Activated T-cell treated with anti-CD3 and anti-CD28 coated beads, Interleukin-2, amount 50 U/mL, for 72 hours (primary cell): Measurements from ENCODE around the gene ASCC2. TPM values are rescaled to one million over a fixed set of nuclear protein-coding genes. Genes with fewer than 3 reads are reported as not detected.

Experiments
- ATAC-seq, 2 donors: fragments of 150-1000 bp; cut with Tn5 transposase; replicated peaks in 1 of 2; 2 replicates each; pipeline ENCODE4 v1.10.0; 2021; ENCODE audit warnings: moderate library complexity in 2 of 2, mild to moderate bottlenecking in 1 of 2
- DNase-seq, 2 donors: peaks; one replicate each; pipeline ENCODE4 v3.0.0; 2021 to 2022; ENCODE audit warnings: mixed read lengths in 1 of 2
- H3K27ac Mint-ChIP-seq: one replicate; pipeline ENCODE4 v1.8.0; 2022; ENCODE audit warnings: mild to moderate bottlenecking, moderate library complexity, mixed read lengths
- H3K27me3 Mint-ChIP-seq: one replicate; pipeline ENCODE4 v1.8.0; 2022; ENCODE audit warnings: low read depth, mixed read lengths
- H3K36me3 Mint-ChIP-seq, 2 donors: one replicate each; pipeline ENCODE4 v1.8.0; 2022; ENCODE audit warnings: mixed read lengths in 2 of 2, mild to moderate bottlenecking in 1 of 2; ENCODE audit not compliant: insufficient read depth in 2 of 2
- H3K4me1 Mint-ChIP-seq: one replicate; pipeline ENCODE4 v1.8.0; 2022; ENCODE audit warnings: low read depth, mixed read lengths
- H3K4me3 Mint-ChIP-seq, 2 donors: one replicate each; pipeline ENCODE4 v1.8.0; 2022; ENCODE audit warnings: mild to moderate bottlenecking in 2 of 2, mixed read lengths in 2 of 2, moderate library complexity in 2 of 2
- H3K9me3 Mint-ChIP-seq, 2 donors: one replicate each; pipeline ENCODE4 v1.8.0; 2022; ENCODE audit warnings: mixed read lengths in 2 of 2
- total RNA-seq, 2 donors: library from RNA; stranded (reverse); gene quantifications; one replicate each; pipeline ENCODE4 v1.2.3, GENCODE V29; 2022

Gene ASCC2
- total RNA-seq, 2 donors from 2014 or later, result 77.7 to 81.7 TPM

DNA sequence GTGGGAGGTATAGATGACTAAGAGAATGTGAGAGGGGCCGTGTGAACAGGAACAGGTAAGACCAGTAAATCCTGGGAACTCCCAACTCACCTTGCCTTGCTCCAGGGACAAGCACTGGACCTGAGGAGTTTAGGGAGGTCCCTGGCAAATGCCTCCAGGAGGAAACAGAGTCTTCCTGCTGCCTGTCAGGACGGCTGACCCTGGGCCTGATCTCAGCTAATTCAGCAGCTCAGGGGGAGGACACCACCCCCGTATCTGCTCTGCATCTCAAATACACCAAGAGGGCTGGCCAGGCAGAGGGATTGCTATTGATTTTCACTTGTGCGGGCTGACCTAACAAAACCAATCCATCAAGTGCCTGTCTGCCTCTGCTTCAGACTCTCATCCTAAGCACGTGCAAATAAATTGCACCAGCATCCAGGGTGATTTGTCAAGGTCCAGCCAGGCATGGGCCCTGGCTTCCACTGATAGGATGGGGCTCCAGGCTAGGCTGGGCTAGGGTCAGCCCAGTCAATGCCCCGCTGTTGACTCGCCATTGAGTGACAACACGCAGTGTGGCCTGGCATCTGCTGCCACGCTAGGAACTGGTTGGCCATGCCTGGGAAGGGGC lies 50.6 kb downstream of the ASCC2 start:
- no peak overlapping the region for H3K27ac Mint-ChIP-seq
- H3K4me1 Mint-ChIP-seq, result no peaks in the 10 kb centered on the region
- no peaks in the 10 kb centered on the region for H3K9me3 Mint-ChIP-seq
- DNase-seq, result no peak
- no peak overlapping the region for H3K4me3 Mint-ChIP-seq
- ATAC-seq, result no peak
- peaks cover 0 to 6% of the 10 kb centered on the region in 2 donors for H3K36me3 Mint-ChIP-seq
- no peaks in the 10 kb centered on the region for H3K27me3 Mint-ChIP-seq

DNA sequence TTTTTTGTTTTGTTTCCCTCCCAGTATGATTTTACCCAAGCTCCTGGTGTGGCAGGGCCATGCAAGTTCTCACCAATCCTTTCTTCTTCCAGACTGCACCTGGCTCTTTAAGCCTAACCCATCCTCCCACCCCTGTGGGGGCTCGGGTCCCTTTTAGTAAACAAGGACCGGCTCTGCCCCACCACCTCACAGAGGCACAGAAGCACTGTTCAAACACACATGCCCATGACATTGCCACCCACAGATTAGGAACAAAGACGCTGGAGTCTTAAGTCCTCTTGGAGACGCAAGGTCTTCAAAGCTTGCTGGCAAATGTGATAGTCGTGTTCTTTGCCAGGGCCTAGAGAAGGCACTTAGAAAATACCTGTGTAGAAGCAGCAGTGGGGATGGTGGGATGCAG lies 52.0 kb downstream of the ASCC2 start:
- Mint-ChIP-seq H3K9me3 (no peaks in the 10 kb centered on the region), H3K4me1 (no peaks in the 10 kb centered on the region), H3K36me3 (peaks cover 0 to 3% of the 10 kb centered on the region in 2 donors), H3K4me3 (no peak overlapping the region), H3K27me3 (no peaks in the 10 kb centered on the region), H3K27ac (no peak overlapping the region)
- no peak for DNase-seq
- no peak for ATAC-seq

DNA sequence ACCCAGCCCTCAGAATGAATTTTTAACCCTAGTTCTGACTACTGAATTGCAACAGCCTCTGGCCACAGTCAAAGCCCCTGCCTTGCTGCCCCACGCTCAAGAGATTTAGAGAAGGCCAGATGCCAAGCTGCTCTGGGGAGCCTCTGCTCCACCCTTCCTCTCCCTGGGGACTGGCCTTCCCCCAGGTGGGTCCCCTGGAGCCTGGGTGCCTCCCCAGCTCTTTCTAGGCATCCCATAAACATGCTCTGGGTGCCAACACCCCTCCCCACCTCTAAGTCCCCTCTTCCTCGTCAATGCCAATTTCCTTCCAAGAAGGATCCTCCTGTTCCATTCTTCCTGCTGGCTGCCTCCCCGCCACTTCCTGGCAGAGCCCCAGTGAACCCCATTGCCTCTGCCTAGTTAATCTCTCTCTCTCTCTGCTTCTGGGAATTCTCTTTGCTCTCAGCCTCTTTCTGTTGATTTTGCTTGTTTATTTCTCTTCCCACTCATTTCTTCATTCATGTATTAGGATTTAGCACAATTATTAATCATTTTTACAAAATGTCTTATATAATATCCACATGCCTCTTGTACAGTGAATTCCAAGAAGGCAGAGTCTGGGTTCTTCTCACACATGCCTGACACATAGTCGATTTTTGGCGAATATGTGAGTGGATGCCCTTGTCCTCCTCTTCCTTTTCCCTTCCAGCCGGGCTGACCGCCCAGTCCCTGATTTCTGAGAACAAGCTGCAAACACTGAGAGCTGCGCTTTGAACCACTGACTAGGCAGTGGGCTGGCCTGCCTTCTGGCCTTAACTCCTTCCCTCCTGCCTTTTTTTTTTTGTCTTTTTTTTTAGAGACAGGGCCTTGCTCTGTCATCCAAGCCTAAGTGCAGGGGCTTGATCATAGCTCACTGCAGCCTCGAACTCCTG lies 53.4 kb downstream of the ASCC2 start:
- Mint-ChIP-seq H3K4me3 (no peak overlapping the region), H3K36me3 (peaks cover 0 to 3% of the 10 kb centered on the region in 2 donors), H3K27ac (no peak overlapping the region), H3K27me3 (no peaks in the 10 kb centered on the region), H3K9me3 (no peaks in the 10 kb centered on the region), H3K4me1 (no peaks in the 10 kb centered on the region)
- DNase-seq (no peak), ATAC-seq (no peak)

DNA sequence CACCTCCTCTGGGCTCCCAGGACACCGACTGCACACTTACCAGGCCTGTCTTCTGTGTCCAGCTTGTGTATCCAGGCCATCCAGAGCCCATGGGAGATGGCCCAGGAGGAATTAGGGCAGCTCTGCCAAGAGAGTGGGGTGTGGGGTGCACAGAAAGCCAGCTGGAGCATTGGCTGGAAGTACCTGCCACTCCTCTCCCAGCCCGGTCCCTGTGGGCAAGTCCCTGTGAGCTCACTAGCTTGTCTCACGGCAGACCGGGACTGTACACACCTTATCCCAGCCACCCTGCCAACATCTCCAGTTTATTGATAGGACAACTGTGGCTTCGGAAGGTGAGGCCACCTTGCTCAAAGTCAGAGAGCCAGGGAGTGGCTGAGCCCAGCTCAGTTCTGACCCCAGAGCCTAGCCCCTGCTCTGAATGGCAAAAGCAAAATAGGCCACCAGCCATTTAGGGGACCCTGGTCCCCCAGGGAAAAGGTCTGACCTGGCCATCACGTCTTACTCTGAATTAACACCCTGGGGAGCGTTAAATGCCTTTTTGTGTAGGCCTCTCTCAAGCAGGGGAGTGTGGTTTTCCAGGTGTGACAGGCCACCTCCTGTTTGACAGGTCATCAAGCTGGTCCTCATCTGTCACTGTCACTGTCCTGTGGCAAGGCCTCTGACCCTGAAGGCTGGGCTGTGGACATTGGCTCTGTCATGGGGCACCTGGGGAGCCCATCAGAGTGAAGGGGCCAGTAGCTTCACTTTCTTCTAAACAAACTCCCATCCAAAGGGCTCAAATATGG lies 55.8 kb downstream of the ASCC2 start:
- ATAC-seq (no peak), DNase-seq (no peak)
- Mint-ChIP-seq H3K27me3 (no peaks in the 10 kb centered on the region), H3K36me3 (no peaks in the 10 kb centered on the region), H3K9me3 (no peaks in the 10 kb centered on the region), H3K4me3 (no peak overlapping the region), H3K27ac (no peak overlapping the region), H3K4me1 (no peaks in the 10 kb centered on the region)

DNA sequence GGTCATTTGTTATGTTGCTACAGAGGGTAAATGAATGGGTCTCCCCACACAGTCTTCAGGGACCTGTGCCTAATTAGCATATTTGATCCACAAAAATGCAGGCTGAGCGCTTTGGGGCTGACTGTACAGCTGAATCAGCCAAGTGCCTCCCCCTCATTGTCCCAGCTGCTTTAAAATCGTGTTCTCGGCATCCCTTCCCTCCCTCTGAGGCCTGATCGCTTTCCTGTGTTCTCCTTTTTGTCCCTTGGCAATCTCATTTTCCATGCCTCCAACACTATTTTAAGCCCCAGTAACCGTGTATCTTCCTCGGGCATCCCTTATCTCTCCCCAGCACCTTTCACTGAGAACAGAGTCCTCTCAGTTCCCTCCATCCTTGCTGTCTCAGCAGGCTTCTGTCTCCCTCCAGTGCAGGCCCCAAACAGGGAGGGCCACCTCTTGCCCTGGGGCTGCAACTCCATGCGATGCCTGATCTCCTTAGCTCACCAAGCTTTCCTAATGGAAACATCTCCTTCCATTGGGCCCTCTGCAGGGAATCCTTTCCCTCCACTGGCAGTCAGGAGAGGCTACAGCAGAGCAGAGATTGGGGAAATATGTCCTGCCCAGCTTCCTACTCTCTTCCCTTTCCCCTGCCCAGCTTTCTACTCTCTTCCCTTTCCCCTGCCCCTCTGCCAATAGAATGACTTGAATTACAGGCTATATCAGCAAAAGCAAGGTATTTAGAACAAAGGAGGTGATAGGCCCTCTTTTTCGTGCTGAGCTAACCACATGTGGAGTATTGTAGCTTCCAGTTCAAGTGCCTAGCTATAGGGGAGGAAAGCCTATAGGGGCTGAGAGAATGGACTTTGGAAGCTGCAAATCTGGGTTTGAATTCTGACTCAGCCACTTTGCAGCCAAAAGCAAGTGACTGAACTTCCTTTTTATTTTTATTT lies 57.1 kb downstream of the ASCC2 start:
- ATAC-seq (no peak), DNase-seq (no peak)
- Mint-ChIP-seq H3K27ac (no peak overlapping the region), H3K9me3 (no peaks in the 10 kb centered on the region), H3K27me3 (no peaks in the 10 kb centered on the region), H3K4me1 (no peaks in the 10 kb centered on the region), H3K36me3 (no peaks in the 10 kb centered on the region), H3K4me3 (no peak overlapping the region)

DNA sequence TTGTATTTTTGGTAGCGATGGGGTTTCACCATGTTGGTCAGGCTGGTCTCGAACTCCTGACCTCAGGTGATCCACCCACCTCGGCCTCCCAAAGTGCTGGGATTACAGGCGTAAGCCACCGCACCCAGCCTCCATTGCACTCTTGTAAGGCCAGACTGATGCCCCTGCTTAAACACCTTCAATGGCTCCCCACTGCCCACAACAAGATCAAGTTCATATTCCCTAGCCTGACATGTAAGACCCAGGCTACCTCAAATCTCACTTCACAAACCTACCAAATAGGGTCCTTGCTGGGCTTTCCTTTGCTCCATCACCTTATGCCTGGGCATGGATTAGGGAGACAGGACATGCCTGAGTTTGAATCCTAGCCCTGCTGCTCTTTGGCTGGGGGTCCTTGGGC lies 57.9 kb downstream of the ASCC2 start:
- Mint-ChIP-seq H3K9me3 (no peaks in the 10 kb centered on the region), H3K27ac (no peak overlapping the region), H3K27me3 (no peaks in the 10 kb centered on the region), H3K36me3 (no peaks in the 10 kb centered on the region), H3K4me3 (no peak overlapping the region), H3K4me1 (no peaks in the 10 kb centered on the region)
- DNase-seq (no peak), ATAC-seq (no peak)

DNA sequence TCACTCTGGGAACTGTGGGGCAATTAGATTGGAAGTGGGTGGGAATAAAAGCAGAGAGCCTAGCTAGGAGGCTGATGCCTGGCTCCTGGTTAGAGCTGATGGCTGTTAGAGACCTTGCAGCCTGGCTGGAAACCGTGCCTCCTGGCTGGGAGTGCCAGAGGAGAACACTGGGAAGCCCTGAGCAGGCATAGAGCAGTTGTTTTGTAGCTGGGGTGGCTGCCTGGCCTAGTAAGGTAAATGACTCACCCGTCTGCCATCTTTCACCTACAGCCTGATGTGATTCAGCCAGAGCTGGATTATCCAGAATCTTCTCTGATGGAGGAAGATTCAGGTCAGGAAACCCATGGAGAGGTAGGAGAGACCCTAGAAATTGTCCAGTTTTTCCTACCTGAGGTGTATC lies 64.8 kb downstream of the ASCC2 start:
- Mint-ChIP-seq H3K27me3 (no peaks in the 10 kb centered on the region), H3K27ac (no peak overlapping the region), H3K9me3 (no peaks in the 10 kb centered on the region), H3K4me1 (peaks cover 15% of the 10 kb centered on the region), H3K4me3 (no peak overlapping the region), H3K36me3 (peaks cover 0 to 12% of the 10 kb centered on the region in 2 donors)
- DNase-seq, result no peak
- no peak for ATAC-seq

DNA sequence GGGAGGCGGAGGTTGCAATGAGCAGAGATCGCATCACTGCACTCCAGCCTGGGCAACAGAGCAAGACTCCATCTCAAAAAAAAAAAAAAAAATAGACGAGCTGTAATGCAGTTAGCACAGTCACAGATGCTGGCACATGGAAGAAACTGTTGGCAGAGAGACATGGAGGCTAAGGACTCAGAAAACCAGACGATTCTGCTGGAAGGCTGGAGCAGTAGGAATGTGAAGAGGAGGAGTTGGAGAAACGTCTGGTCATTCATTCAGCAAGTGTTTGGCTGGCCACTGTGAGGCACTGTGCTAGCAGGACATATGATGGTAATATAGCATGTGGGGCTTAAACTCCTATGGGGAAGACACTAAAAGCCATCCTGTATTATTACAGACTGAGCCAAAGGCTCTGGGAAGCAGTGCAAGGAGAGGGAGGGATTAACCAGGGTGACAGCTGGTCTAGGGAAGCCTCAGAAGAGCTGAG lies 65.9 kb downstream of the ASCC2 start:
- DNase-seq, result no peak
- ATAC-seq, result no peak
- Mint-ChIP-seq H3K27ac (no peak overlapping the region), H3K4me1 (peaks cover 24% of the 10 kb centered on the region), H3K9me3 (no peaks in the 10 kb centered on the region), H3K27me3 (no peaks in the 10 kb centered on the region), H3K4me3 (no peak overlapping the region), H3K36me3 (peaks cover 2 to 12% of the 10 kb centered on the region in 2 donors)

DNA sequence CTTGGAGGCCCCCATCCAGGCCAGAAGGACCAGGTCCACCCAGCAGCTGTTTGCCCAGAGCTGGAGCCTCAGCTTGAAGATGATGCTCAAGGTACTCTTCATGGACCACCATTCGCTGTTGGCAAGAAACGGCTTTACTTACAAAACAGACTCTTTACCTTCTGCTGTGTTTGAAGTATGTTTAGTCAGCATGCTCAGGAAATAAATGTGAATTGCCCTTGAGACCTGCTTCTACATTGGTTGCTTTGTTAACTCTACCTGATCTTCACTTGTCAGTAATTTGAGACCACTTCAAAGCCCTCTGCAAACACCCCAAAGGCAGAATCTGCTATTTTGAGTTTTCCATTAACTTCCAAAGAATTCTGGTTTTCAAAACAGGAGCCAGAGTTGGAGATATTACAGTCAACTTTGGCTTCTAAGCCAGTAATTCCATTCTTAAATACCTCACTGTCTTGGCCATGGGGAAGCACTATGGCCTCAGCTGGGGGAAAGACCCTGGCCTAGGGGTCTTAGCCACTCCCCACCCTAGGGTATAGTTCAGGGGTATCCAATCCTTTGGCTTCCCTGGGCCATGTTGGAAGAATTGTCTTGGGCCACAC lies 68.3 kb downstream of the ASCC2 start:
- Mint-ChIP-seq H3K27me3 (no peaks in the 10 kb centered on the region), H3K36me3 (peaks cover 2 to 12% of the 10 kb centered on the region in 2 donors), H3K4me3 (no peak overlapping the region), H3K4me1 (peaks cover 46% of the 10 kb centered on the region), H3K9me3 (no peaks in the 10 kb centered on the region), H3K27ac (no peak overlapping the region)
- DNase-seq (no peak), ATAC-seq (no peak)

DNA sequence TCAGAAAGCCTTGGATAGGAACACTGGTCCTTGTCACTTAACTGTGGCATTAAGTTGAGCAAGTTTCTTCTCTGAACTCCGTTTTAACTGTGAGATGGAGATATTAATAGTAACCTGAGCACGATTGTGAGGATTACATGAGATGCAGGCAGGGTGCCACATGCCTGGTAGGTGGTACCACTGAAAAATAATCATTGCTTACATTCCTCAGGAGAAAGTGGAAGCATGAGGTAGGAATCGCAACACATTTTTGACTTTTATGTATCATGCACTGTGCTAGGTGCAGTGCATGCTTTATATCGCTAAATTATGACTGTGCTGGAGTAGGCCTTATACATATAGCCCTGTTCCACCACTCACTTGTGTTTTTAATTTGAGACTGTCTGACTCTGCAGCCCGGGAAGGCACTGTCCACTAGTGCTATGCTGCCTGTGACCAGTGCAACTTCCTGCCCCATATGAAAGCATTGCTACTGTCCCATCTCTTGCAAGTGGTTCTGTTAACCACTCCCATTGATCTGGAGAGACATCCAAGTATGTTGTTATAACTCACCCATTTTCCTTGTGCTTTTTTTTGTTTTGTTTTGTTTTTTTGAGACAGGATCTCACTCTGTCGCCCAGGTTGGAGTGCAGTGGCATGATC lies 69.9 kb downstream of the ASCC2 start:
- H3K36me3 Mint-ChIP-seq, result peaks cover 2 to 12% of the 10 kb centered on the region in 2 donors
- H3K4me3 Mint-ChIP-seq, result peak overlapping the region; percentile 99 to 100
- no peaks in the 10 kb centered on the region for H3K27me3 Mint-ChIP-seq
- peaks cover 55% of the 10 kb centered on the region for H3K4me1 Mint-ChIP-seq
- no peak for ATAC-seq
- peak overlapping the region; percentile 97 for H3K27ac Mint-ChIP-seq
- H3K9me3 Mint-ChIP-seq, result no peaks in the 10 kb centered on the region
- DNase-seq, result no peak

DNA sequence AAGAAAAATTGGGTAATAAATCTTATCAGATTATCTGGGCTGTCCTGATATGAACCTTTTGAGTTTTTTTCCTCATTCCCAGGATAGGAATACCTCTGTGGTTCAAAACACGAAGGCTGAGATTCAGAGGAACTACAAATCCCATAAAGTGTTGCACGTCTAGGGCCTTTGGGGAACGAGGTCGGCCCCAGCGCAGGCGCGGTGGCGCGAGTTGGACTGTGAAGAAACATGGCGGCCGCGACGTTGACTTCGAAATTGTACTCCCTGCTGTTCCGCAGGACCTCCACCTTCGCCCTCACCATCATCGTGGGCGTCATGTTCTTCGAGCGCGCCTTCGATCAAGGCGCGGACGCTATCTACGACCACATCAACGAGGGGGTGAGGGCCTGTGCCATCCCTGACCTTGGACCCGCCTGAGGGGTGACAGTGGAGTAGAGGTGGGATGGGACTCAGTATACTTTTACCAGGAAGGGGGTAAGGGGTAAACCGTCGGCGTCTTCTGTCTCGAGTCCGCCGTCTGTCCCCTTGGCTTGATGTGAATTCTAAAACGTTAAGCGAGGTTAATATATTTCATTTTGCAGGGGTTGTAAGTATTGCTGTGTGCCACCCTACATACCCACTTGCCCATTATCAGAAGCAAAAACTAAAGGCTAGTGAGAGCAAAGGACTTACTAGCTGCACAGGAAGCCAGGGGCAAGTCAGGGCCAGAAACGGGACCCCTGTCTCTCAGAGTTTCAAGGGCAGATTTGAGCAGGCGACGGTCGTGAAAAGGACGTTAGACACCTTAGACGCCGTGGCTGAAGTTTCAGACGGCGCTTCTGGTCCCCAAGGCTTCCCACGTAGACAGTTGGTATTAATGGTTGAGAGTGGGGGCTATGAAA lies 70.7 kb downstream of the ASCC2 start, which contains the start of gene UQCR10:
UQCR10 (plus strand) TSS at position 199 of the 881 bp plus-strand sequence; CDS start at position 229, 30 bp downstream.
- Mint-ChIP-seq H3K4me3 (peak within 1 kb of the TSS; percentile 99 to 100), H3K27ac (peak within 1 kb of the TSS; percentile 97), H3K9me3 (no peaks in the 10 kb centered on the region), H3K4me1 (peaks cover 55% of the 10 kb centered on the region), H3K27me3 (no peaks in the 10 kb centered on the region), H3K36me3 (peaks cover 2 to 12% of the 10 kb centered on the region in 2 donors)
- DNase-seq (peak; percentile 93 to 96), ATAC-seq (peak; percentile 85)
